Stomach (tissue), 9 donors: Measurements from ENCODE around the gene TM7SF3. TPM values are rescaled to one million over a fixed set of nuclear protein-coding genes. Genes with fewer than 3 reads are reported as not detected.
"Not testable (repeated sequence)": the region's sequence is repeated elsewhere in the genome, so short reads cannot be mapped to it uniquely, and the experiment has no call there.

Experiments
- DNase-seq, 2 donors: peaks; one replicate each; pipeline versions ENCODE4 v3.0.0 to v3.0.0-alpha.2; 2013 to 2019
- H3K27ac ChIP-seq, 5 donors: fragments of 200-600 bp in 4 of 5; sonication (generic) in 4 of 5; one replicate each; pipeline ENCODE4 v1.5.1; 2013 to 2019; ENCODE audit warnings: mild to moderate bottlenecking in 1 of 5, moderate library complexity in 1 of 5
- H3K27me3 ChIP-seq, 3 donors: fragments of 200-600 bp; sonication (generic); one replicate each; pipeline ENCODE4 v1.5.1; 2017 to 2019; ENCODE audit warnings: mixed run types in 1 of 3
- H3K36me3 ChIP-seq, 4 donors: fragments of 200-600 bp; sonication (generic); 1 replicate in 3 of 4; 2 replicates in 1 of 4; pipeline ENCODE4 v1.5.1; 2016 to 2019
- H3K4me1 ChIP-seq, 4 donors: fragments of 200-600 bp; sonication (generic); one replicate each; pipeline ENCODE4 v1.5.1; 2016 to 2019
- H3K4me3 ChIP-seq, 4 donors: fragments of 200-600 bp; sonication (generic) in 3 of 4; one replicate each; pipeline ENCODE4 v1.5.1; 2016 to 2019; ENCODE audit warnings: mild to moderate bottlenecking in 1 of 4
- H3K9me3 ChIP-seq, 4 donors: fragments of 200-600 bp; sonication (generic); one replicate each; pipeline ENCODE4 v1.5.1; 2016 to 2019
- CTCF ChIP-seq, 7 experiments: fragments of 450-650 bp in 4 of 7; fragments of 200-600 bp in 3 of 7; sonication (generic) in 3 of 7; IDR thresholded peaks; one replicate each; pipeline ENCODE4 v1.5.1; 2016 to 2019; ENCODE audit warnings: antibody characterized with exemption in 7 of 7, control low read depth in 2 of 7, mild to moderate bottlenecking in 1 of 7
- EP300 ChIP-seq: sonication (generic); formaldehyde crosslinking; IDR thresholded peaks from one replicate; pipeline ENCODE4 v1.6.1; 2017; ENCODE audit warnings: antibody characterized with exemption
- POLR2A ChIP-seq, 4 donors: fragments of 450-650 bp; IDR thresholded peaks; one replicate each; pipeline ENCODE4 v1.6.1; 2016; ENCODE audit warnings: antibody characterized with exemption in 4 of 4, control low read depth in 2 of 4, mild to moderate bottlenecking in 1 of 4, moderate library complexity in 1 of 4
- POLR2AphosphoS5 ChIP-seq, 3 donors: sonication (generic); formaldehyde crosslinking; IDR thresholded peaks; one replicate each; pipeline ENCODE4 v1.6.1; 2016; ENCODE audit warnings: antibody characterized with exemption in 3 of 3
- WGBS, 5 donors: extraction: QIAGEN DNeasy Blood & Tissue Kit in 3 of 5; methylation state at CpG; one replicate each; pipeline versions ENCODE4 v1.1.5 to v1.1.7; 2013 to 2018; 5-methylcytosine and 5-hydroxymethylcytosine counted together
- intact Hi-C: fragments of 100-400 bp; cut with DNase I; formaldehyde crosslinking; loops from one replicate; pipeline ENCODE4 v1.15.1; 2023; ENCODE audit warnings: low total_unique reads
- polyA plus RNA-seq, 3 donors: library from polyadenylated mRNA; stranded (reverse); fragments of 200-250 nt; gene quantifications; one replicate each; pipeline ENCODE4 v1.2.3, GENCODE V29; 2013
- total RNA-seq, 5 donors: library from RNA; depleted of rRNA; stranded (reverse); fragments of >200 nt; gene quantifications; one replicate each; pipeline versions ENCODE4 v1.1.0 to v1.2.3, GENCODE V29; 2014 to 2016
- donor health status: healthy with polysubstance abuse.
- donor health status: Bipolar disorder and iron deficiency.
- donor health status: healthy.

Gene TM7SF3
- total and polyA plus RNA-seq, 8 donors: 13.5 to 148 (median 75.4) TPM

DNA sequence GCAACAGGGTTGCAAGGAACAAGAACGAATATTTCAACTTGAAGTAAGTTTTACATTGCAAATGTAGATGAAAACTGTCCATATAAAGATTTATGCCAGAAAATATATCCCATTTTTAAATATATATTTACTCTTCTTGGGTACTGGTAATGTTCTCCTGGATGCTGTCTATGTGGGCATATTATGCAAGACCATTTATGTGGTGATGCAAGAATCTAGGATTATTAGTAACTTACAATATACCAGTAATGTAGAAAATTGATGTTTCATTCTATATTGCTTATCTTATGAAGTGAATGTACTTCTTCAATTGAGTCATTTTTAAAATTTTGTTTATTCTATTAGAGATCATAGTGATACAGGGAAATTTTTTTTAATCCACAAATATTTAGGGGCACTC, 50.8 kb downstream of the TM7SF3 start:
- no peak for DNase-seq
- H3K27ac ChIP-seq: no peak overlapping the region
- H3K4me3 ChIP-seq: no peak overlapping the region
- TF ChIP-seq POLR2A (IDR thresholded peaks at IDR 0.05) (no peak), CTCF (IDR thresholded peaks at IDR 0.05) (no peak), EP300 (no peak), POLR2AphosphoS5 (IDR thresholded peaks at IDR 0.05) (no peak)
- H3K27me3 ChIP-seq: no peaks in the 10 kb centered on the region
- no peaks in the 10 kb centered on the region for H3K9me3 ChIP-seq
- H3K4me1 ChIP-seq: no peaks in the 10 kb centered on the region
- intact Hi-C loops: no loop called here
- peaks cover 1 to 83% (median 79%) of the 10 kb centered on the region in 4 donors for H3K36me3 ChIP-seq
- 88 to 94% (median 93%) methylated on average over 1 of the region's 1 CpG for WGBS, 5 donors

GRCh38 chr12:26961803-26962202, 52.4 kb downstream of the TM7SF3 start:
- no peak for DNase-seq
- Histone ChIP-seq H3K4me3 (no peak overlapping the region), H3K27me3 (no peaks in the 10 kb centered on the region), H3K4me1 (no peaks in the 10 kb centered on the region), H3K36me3 (peaks cover 16 to 83% (median 79%) of the 10 kb centered on the region in 4 donors), H3K9me3 (no peaks in the 10 kb centered on the region), H3K27ac (no peak overlapping the region)
- TF ChIP-seq POLR2AphosphoS5 (IDR thresholded peaks at IDR 0.05) (no peak), CTCF (IDR thresholded peaks at IDR 0.05) (no peak), POLR2A (IDR thresholded peaks at IDR 0.05) (no peak), EP300 (no peak)
- 83 to 95% (median 91%) methylated on average over 1 of the region's 1 CpG for WGBS, 5 donors
- intact Hi-C loops: no loop called here

- 95 to 97% (median 96%) methylated on average over 7 of the region's 7 CpGs for WGBS, 5 donors
- H3K4me3 ChIP-seq, DNase-seq, intact Hi-C loops, H3K27ac ChIP-seq, H3K27me3 ChIP-seq, H3K4me1 ChIP-seq, H3K9me3 ChIP-seq: not testable (repeated sequence)
- peaks cover 20 to 83% (median 79%) of the 10 kb centered on the region in 4 donors for H3K36me3 ChIP-seq
Observed at GRCh38 chr12:26961391-26961790, 52.8 kb downstream of the TM7SF3 start.

- peaks cover 0 to 30% (median 9%) of the 10 kb centered on the region in 4 donors for H3K4me1 ChIP-seq
- TF ChIP-seq EP300: no peak
- no peak for TF ChIP-seq CTCF (IDR thresholded peaks at IDR 0.05)
- no peak for TF ChIP-seq POLR2A (IDR thresholded peaks at IDR 0.05)
- TF ChIP-seq POLR2AphosphoS5 (IDR thresholded peaks at IDR 0.05): no peak
- peaks cover 0 to 2% (median under 1%) of the 10 kb centered on the region in 4 donors for H3K9me3 ChIP-seq
- H3K36me3 ChIP-seq: peaks cover 20 to 38% (median 32%) of the 10 kb centered on the region in 4 donors
- DNase-seq: no peak
- 70 to 78% (median 74%) methylated on average over 4 of the region's 4 CpGs for WGBS, 5 donors
- no peak overlapping the region for H3K4me3 ChIP-seq
- no peak overlapping the region for H3K27ac ChIP-seq
- no peaks in the 10 kb centered on the region for H3K27me3 ChIP-seq
- intact Hi-C loops: no loop called here
Observed at GRCh38 chr12:26954027-26954426, 60.2 kb downstream of the TM7SF3 start.

- Histone ChIP-seq H3K36me3 (peaks cover 19 to 36% (median 28%) of the 10 kb centered on the region in 4 donors), H3K4me3 (no peak overlapping the region), H3K27ac (no peak overlapping the region), H3K4me1 (peaks cover 0 to 30% (median 9%) of the 10 kb centered on the region in 4 donors), H3K9me3 (peaks cover 0 to 8% (median 4%) of the 10 kb centered on the region in 4 donors), H3K27me3 (no peaks in the 10 kb centered on the region)
- 39 to 59% (median 47%) methylated on average over 1 of the region's 1 CpG for WGBS, 5 donors
- TF ChIP-seq EP300: no peak
- no peak for TF ChIP-seq POLR2A (IDR thresholded peaks at IDR 0.05)
- no peak for TF ChIP-seq POLR2AphosphoS5 (IDR thresholded peaks at IDR 0.05)
- no peak for TF ChIP-seq CTCF (IDR thresholded peaks at IDR 0.05)
- intact Hi-C loops: no loop called here
- peak in 1 of 2 donors; percentile 17 for DNase-seq
Observed at GRCh38 chr12:26953447-26953846, 60.7 kb downstream of the TM7SF3 start.
